HG03439 (cell line): ENCODE results near the gene ZBTB49.
A peak's percentile ranks its signal among the peaks of the same experiment; 100 is the strongest.
"Not testable (repeated sequence)": the region's sequence is repeated elsewhere in the genome, so short reads cannot be mapped to it uniquely, and the experiment has no call there.

Source experiments
- ATAC-seq: cut with Tn5 transposase; IDR thresholded peaks from one replicate; pipeline ENCODE4 v1.9.1; 2021; ENCODE audit warnings: mild to moderate bottlenecking, moderate library complexity; ENCODE audit not compliant: unreplicated experiment

ZBTB49 gene

GRCh38 chr4:4289941-4290850 lies at the start of gene ZBTB49, which contains the start of gene LYAR:
ZBTB49 (plus strand) TSS chr4:4290251; CDS start chr4:4299946, 9,695 bp downstream.
LYAR (minus strand) TSS chr4:4290154; CDS start chr4:4283742, 6,412 bp downstream.
- ATAC-seq, result peak; percentile 84

GRCh38 chr4:4245172-4245571 lies 44.9 kb upstream of the ZBTB49 start:
- no peak for ATAC-seq

- ATAC-seq, result no peak
These were observed 42.4 kb upstream of the ZBTB49 start for GRCh38 chr4:4247696-4248028.

GRCh38 chr4:4248029-4248884 lies 41.8 kb upstream of the ZBTB49 start, which contains the start of gene TMEM128:
TMEM128 (minus strand) TSS chr4:4248223; CDS start chr4:4248202, 21 bp downstream.
- ATAC-seq, result peak; percentile 97

- no peak for ATAC-seq
These were observed 41.2 kb upstream of the ZBTB49 start for GRCh38 chr4:4248885-4249203.

GRCh38 chr4:4249342-4249741 lies 40.7 kb upstream of the ZBTB49 start:
- ATAC-seq, result not testable (repeated sequence)

GRCh38 chr4:4249866-4250265 lies 40.2 kb upstream of the ZBTB49 start:
- no peak for ATAC-seq

- ATAC-seq, result no peak
These were observed 35.9 kb upstream of the ZBTB49 start for GRCh38 chr4:4254199-4254598.

- ATAC-seq, result no peak
These were observed 35.4 kb upstream of the ZBTB49 start for GRCh38 chr4:4254666-4255065.

- no peak for ATAC-seq
These were observed 33.3 kb upstream of the ZBTB49 start for GRCh38 chr4:4256799-4257198.

GRCh38 chr4:4257705-4258104 lies 32.3 kb upstream of the ZBTB49 start:
- ATAC-seq, result not testable (repeated sequence)

GRCh38 chr4:4259484-4260100 lies 30.5 kb upstream of the ZBTB49 start:
- ATAC-seq, result no peak

GRCh38 chr4:4260185-4260751 lies 29.8 kb upstream of the ZBTB49 start:
- ATAC-seq, result no peak

GRCh38 chr4:4267981-4268380 lies 22.1 kb upstream of the ZBTB49 start:
- no peak for ATAC-seq

- ATAC-seq, result no peak
These were observed 21.3 kb upstream of the ZBTB49 start for GRCh38 chr4:4268776-4269175.

GRCh38 chr4:4269331-4269731 lies 20.7 kb upstream of the ZBTB49 start:
- no peak for ATAC-seq

GRCh38 chr4:4269856-4270255 lies 20.2 kb upstream of the ZBTB49 start:
- ATAC-seq, result no peak

GRCh38 chr4:4270529-4270928 lies 19.5 kb upstream of the ZBTB49 start:
- no peak for ATAC-seq

GRCh38 chr4:4271912-4272311 lies 18.1 kb upstream of the ZBTB49 start:
- ATAC-seq, result no peak

GRCh38 chr4:4274226-4274625 lies 15.8 kb upstream of the ZBTB49 start:
- ATAC-seq, result no peak

GRCh38 chr4:4277531-4277930 lies 12.5 kb upstream of the ZBTB49 start:
- no peak for ATAC-seq
